Activated CD4-positive, alpha-beta memory T cell treated with anti-CD3 and anti-CD28 coated beads for 36 hours (primary cell): ENCODE results near the gene PACRG. TPM values are rescaled to one million over a fixed set of nuclear protein-coding genes. Genes with fewer than 3 reads are reported as not detected.

Experiments
- CTCF ChIA-PET: fragments of 350-600 bp; sonication (Branson Sonifier 250); formaldehyde crosslinking; loops from one replicate; lab custom pipeline; 2021; ENCODE audit warnings: antibody characterized with exemption, inconsistent platforms; lab: Charles Lee
- POLR2A ChIA-PET: fragments of 350-600 bp; sonication (Branson Sonifier 250); formaldehyde crosslinking; loops from one replicate; lab custom pipeline; 2021; ENCODE audit warnings: antibody characterized with exemption; lab: Charles Lee
- DNase-seq: peaks from one replicate; pipeline ENCODE4 v3.0.0-alpha.2; 2020
- H3K27ac Mint-ChIP-seq: one replicate; pipeline ENCODE4 v1.8.0; 2021; ENCODE audit warnings: mixed read lengths
- H3K27me3 Mint-ChIP-seq: one replicate; pipeline ENCODE4 v1.8.0; 2021; ENCODE audit warnings: mixed read lengths
- H3K36me3 Mint-ChIP-seq: one replicate; pipeline ENCODE4 v1.8.0; 2021; ENCODE audit warnings: mixed read lengths
- H3K4me1 Mint-ChIP-seq: one replicate; pipeline ENCODE4 v1.8.0; 2021; ENCODE audit warnings: low read depth, mixed read lengths
- H3K4me3 Mint-ChIP-seq: one replicate; pipeline ENCODE4 v1.8.0; 2021; ENCODE audit warnings: mild to moderate bottlenecking, mixed read lengths
- H3K9me3 Mint-ChIP-seq: one replicate; pipeline ENCODE4 v1.8.0; 2021; ENCODE audit warnings: mixed read lengths
- intact Hi-C: fragments of 100-400 bp; cut with micrococcal nuclease; formaldehyde crosslinking; loops from one replicate; pipeline ENCODE4 v1.15.1; 2023
- total RNA-seq, 2 experiments: library from RNA; stranded (reverse); gene quantifications; one replicate each; pipeline ENCODE4 v1.2.3, GENCODE V29; 2021

PACRG gene
- total RNA-seq, 2 experiments from 2014 or later: not detected

GRCh38 chr6:163165922-163166321, 438.1 kb downstream of the PACRG start:
- CTCF ChIA-PET: no interaction called here
- DNase-seq: no peak

GRCh38 chr6:163166507-163166906, 438.7 kb downstream of the PACRG start:
- CTCF ChIA-PET: interaction anchor here (1.6 kb wide), 1 partner anchor 8 kb away, joined by 5 read pairs; no protein-coding TSS in a partner anchor
- Mint-ChIP-seq H3K9me3 (no peaks in the 10 kb centered on the region), H3K4me1 (peaks cover 2% of the 10 kb centered on the region), H3K36me3 (no peaks in the 10 kb centered on the region), H3K27me3 (peaks cover 9% of the 10 kb centered on the region), H3K27ac (no peak overlapping the region), H3K4me3 (no peak overlapping the region)
- intact Hi-C loops: no loop called here
- POLR2A ChIA-PET: no interaction called here
- DNase-seq: no peak

More at GRCh38 chr6:163165922-163166321, 438.1 kb downstream of the PACRG start:
- Mint-ChIP-seq H3K36me3 (no peaks in the 10 kb centered on the region), H3K9me3 (no peaks in the 10 kb centered on the region), H3K4me3 (no peak overlapping the region), H3K4me1 (peaks cover 2% of the 10 kb centered on the region), H3K27me3 (peaks cover 9% of the 10 kb centered on the region), H3K27ac (no peak overlapping the region)
- intact Hi-C loops: no loop called here
- POLR2A ChIA-PET: no interaction called here

- H3K27me3 Mint-ChIP-seq: peaks cover 6% of the 10 kb centered on the region
- POLR2A ChIA-PET: no interaction called here
- H3K4me3 Mint-ChIP-seq: no peak overlapping the region
- no peak for DNase-seq
- CTCF ChIA-PET: interaction anchor here (0.8 to 2.9 kb wide), 5 partner anchors 10 to 783 kb away, joined by 3 to 17 read pairs (median 5); no protein-coding TSS in a partner anchor
- no peak overlapping the region for H3K27ac Mint-ChIP-seq
- intact Hi-C loops: no loop called here
- peaks cover 2% of the 10 kb centered on the region for H3K4me1 Mint-ChIP-seq
- no peaks in the 10 kb centered on the region for H3K36me3 Mint-ChIP-seq
- H3K9me3 Mint-ChIP-seq: no peaks in the 10 kb centered on the region
Observed at GRCh38 chr6:163169521-163169920, 441.7 kb downstream of the PACRG start.

- no peaks in the 10 kb centered on the region for H3K36me3 Mint-ChIP-seq
- H3K27me3 Mint-ChIP-seq: peaks cover 6% of the 10 kb centered on the region
- no peak overlapping the region for H3K27ac Mint-ChIP-seq
- ChIA-PET CTCF (interaction anchor here (0.6 to 2.9 kb wide), 10 partner anchors 10 to 786 kb away, joined by 3 to 17 read pairs (median 4); no protein-coding TSS in a partner anchor), POLR2A (no interaction called here)
- no peaks in the 10 kb centered on the region for H3K9me3 Mint-ChIP-seq
- peaks cover 2% of the 10 kb centered on the region for H3K4me1 Mint-ChIP-seq
- intact Hi-C loops: loop anchor here (2.0 to 5.0 kb wide), 3 partner anchors 242 to 1757 kb away; no protein-coding TSS in a partner anchor
- DNase-seq: peak; percentile 38
- no peak overlapping the region for H3K4me3 Mint-ChIP-seq
Observed at GRCh38 chr6:163170294-163170883, 442.6 kb downstream of the PACRG start.

- H3K9me3 Mint-ChIP-seq: no peaks in the 10 kb centered on the region
- peaks cover 2% of the 10 kb centered on the region for H3K4me1 Mint-ChIP-seq
- ChIA-PET POLR2A (no interaction called here), CTCF (no interaction called here)
- no peak for DNase-seq
- H3K27me3 Mint-ChIP-seq: peaks cover 13% of the 10 kb centered on the region
- H3K36me3 Mint-ChIP-seq: no peaks in the 10 kb centered on the region
- no peak overlapping the region for H3K4me3 Mint-ChIP-seq
- H3K27ac Mint-ChIP-seq: no peak overlapping the region
- intact Hi-C loops: loop anchor here (5.0 kb wide), 1 partner anchor 1754 kb away; no protein-coding TSS in a partner anchor
Observed at GRCh38 chr6:163173741-163174140, 446.0 kb downstream of the PACRG start.

GRCh38 chr6:163175301-163175700, 447.5 kb downstream of the PACRG start:
- Mint-ChIP-seq H3K36me3 (no peaks in the 10 kb centered on the region), H3K27ac (no peak overlapping the region), H3K9me3 (no peaks in the 10 kb centered on the region), H3K4me1 (peaks cover 2% of the 10 kb centered on the region), H3K27me3 (peaks cover 9% of the 10 kb centered on the region), H3K4me3 (no peak overlapping the region)
- ChIA-PET CTCF (interaction anchor here (1.0 kb wide), 1 partner anchor 10 kb away, joined by 3 read pairs; no protein-coding TSS in a partner anchor), POLR2A (no interaction called here)
- intact Hi-C loops: no loop called here
- DNase-seq: no peak

GRCh38 chr6:163176097-163176496, 448.3 kb downstream of the PACRG start:
- Mint-ChIP-seq H3K4me1 (no peaks in the 10 kb centered on the region), H3K36me3 (no peaks in the 10 kb centered on the region), H3K9me3 (no peaks in the 10 kb centered on the region), H3K27ac (no peak overlapping the region), H3K27me3 (peaks cover 7% of the 10 kb centered on the region), H3K4me3 (no peak overlapping the region)
- DNase-seq: no peak
- ChIA-PET CTCF (no interaction called here), POLR2A (no interaction called here)
- intact Hi-C loops: no loop called here

- H3K9me3 Mint-ChIP-seq: no peaks in the 10 kb centered on the region
Observed at GRCh38 chr6:163177007-163177406, 449.2 kb downstream of the PACRG start.

GRCh38 chr6:163177892-163178420, 450.2 kb downstream of the PACRG start:
- intact Hi-C loops: no loop called here
- H3K9me3 Mint-ChIP-seq: no peaks in the 10 kb centered on the region
- POLR2A ChIA-PET: no interaction called here

More at GRCh38 chr6:163177007-163177406, 449.2 kb downstream of the PACRG start:
- Mint-ChIP-seq H3K4me3 (no peak overlapping the region), H3K27ac (no peak overlapping the region), H3K27me3 (peaks cover 7% of the 10 kb centered on the region), H3K4me1 (no peaks in the 10 kb centered on the region), H3K36me3 (no peaks in the 10 kb centered on the region)
- no peak for DNase-seq
- POLR2A ChIA-PET: no interaction called here
- CTCF ChIA-PET: no interaction called here
- intact Hi-C loops: no loop called here

GRCh38 chr6:163179061-163179460, 451.3 kb downstream of the PACRG start:
- ChIA-PET CTCF (interaction anchor here (1.0 to 3.0 kb wide), 2 partner anchors 8 to 12 kb away, joined by 3 to 17 read pairs; no protein-coding TSS in a partner anchor), POLR2A (no interaction called here)
- H3K4me3 Mint-ChIP-seq: no peak overlapping the region
- H3K27ac Mint-ChIP-seq: no peak overlapping the region
- H3K4me1 Mint-ChIP-seq: no peaks in the 10 kb centered on the region
- intact Hi-C loops: no loop called here
- peaks cover 7% of the 10 kb centered on the region for H3K27me3 Mint-ChIP-seq
- no peaks in the 10 kb centered on the region for H3K9me3 Mint-ChIP-seq
- DNase-seq: no peak
- H3K36me3 Mint-ChIP-seq: no peaks in the 10 kb centered on the region

More at GRCh38 chr6:163177892-163178420, 450.2 kb downstream of the PACRG start:
- no peak for DNase-seq
- Mint-ChIP-seq H3K4me3 (no peak overlapping the region), H3K27me3 (peaks cover 7% of the 10 kb centered on the region), H3K36me3 (no peaks in the 10 kb centered on the region), H3K4me1 (no peaks in the 10 kb centered on the region), H3K27ac (no peak overlapping the region)
- CTCF ChIA-PET: interaction anchor here (1.0 kb wide), 1 partner anchor 10 kb away, joined by 3 read pairs; no protein-coding TSS in a partner anchor

- Mint-ChIP-seq H3K9me3 (no peaks in the 10 kb centered on the region), H3K4me1 (no peaks in the 10 kb centered on the region), H3K4me3 (no peak overlapping the region), H3K36me3 (no peaks in the 10 kb centered on the region), H3K27me3 (peaks cover 7% of the 10 kb centered on the region), H3K27ac (no peak overlapping the region)
- ChIA-PET CTCF (interaction anchor here (3.0 kb wide), 1 partner anchor 9 kb away, joined by 17 read pairs; no protein-coding TSS in a partner anchor), POLR2A (no interaction called here)
- intact Hi-C loops: no loop called here
- DNase-seq: no peak
Observed at GRCh38 chr6:163179721-163180120, 451.9 kb downstream of the PACRG start.

GRCh38 chr6:163180874-163181541, 453.2 kb downstream of the PACRG start:
- no peak overlapping the region for H3K27ac Mint-ChIP-seq
- no peaks in the 10 kb centered on the region for H3K9me3 Mint-ChIP-seq
- DNase-seq: peak; percentile 17
- POLR2A ChIA-PET: no interaction called here
- H3K4me3 Mint-ChIP-seq: no peak overlapping the region
- no peaks in the 10 kb centered on the region for H3K4me1 Mint-ChIP-seq
- H3K27me3 Mint-ChIP-seq: peaks cover 7% of the 10 kb centered on the region
- CTCF ChIA-PET: interaction anchor here (3.0 kb wide), 1 partner anchor 10 kb away, joined by 17 read pairs; no protein-coding TSS in a partner anchor
- H3K36me3 Mint-ChIP-seq: no peaks in the 10 kb centered on the region
- intact Hi-C loops: no loop called here
